ENCODE results near the gene ARID1B.

DNA sequence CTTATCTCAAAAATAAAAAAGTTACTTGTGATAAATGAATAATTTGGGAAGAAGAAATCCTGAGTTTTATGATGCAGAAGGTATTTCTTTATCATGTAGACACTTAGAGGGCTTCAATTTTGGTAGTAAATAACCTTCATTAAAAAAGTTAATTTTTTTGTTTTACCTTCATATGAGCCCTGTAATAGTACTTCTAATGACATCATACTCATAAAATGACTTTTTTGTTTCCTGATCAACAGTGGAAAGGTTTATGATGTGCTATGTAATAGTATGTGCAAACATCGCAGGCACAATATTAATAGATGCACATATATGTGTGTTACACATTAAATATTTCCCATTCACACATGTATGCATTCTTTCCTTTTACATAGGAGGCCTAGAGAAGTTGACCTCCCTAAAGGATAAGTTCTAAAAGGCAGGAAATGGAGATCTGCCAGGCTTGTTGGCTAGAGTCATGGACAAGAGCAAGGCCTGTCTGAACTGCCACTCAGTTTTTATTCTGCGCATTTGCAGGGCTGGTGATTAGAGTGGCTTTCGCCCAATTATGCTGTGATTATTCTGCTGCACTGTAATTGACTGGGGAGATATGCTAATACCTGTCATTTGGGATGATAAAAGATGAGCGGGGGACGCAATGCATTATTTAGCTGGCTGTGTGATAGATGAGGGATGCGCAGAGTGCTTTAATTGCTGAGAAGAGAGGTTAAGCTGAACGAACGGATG, 273.5 kb downstream of the ARID1B start:
- TF ChIP-seq, protein P1, sequence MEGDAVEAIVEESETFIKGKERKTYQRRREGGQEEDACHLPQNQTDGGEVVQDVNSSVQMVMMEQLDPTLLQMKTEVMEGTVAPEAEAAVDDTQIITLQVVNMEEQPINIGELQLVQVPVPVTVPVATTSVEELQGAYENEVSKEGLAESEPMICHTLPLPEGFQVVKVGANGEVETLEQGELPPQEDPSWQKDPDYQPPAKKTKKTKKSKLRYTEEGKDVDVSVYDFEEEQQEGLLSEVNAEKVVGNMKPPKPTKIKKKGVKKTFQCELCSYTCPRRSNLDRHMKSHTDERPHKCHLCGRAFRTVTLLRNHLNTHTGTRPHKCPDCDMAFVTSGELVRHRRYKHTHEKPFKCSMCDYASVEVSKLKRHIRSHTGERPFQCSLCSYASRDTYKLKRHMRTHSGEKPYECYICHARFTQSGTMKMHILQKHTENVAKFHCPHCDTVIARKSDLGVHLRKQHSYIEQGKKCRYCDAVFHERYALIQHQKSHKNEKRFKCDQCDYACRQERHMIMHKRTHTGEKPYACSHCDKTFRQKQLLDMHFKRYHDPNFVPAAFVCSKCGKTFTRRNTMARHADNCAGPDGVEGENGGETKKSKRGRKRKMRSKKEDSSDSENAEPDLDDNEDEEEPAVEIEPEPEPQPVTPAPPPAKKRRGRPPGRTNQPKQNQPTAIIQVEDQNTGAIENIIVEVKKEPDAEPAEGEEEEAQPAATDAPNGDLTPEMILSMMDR (conservative IDR thresholded peaks at IDR 0.05) = no peak
- no peak for TF ChIP-seq EZH2 (IDR thresholded peaks at IDR 0.05; ENCODE audit: low read depth)

All from PC-9 (cell line).